T-helper 17 cell (primary cell): Measurements from ENCODE around the gene SNX24. TPM values are rescaled to one million over a fixed set of nuclear protein-coding genes. Genes with fewer than 3 reads are reported as not detected.
A peak's percentile ranks its signal among the peaks of the same experiment; 100 is the strongest.

Source experiments
- ATAC-seq: fragments of 150-1000 bp; cut with Tn5 transposase; 2 replicates; pipeline ENCODE4 v1.10.0; 2021; ENCODE audit warnings: mild to moderate bottlenecking, moderate library complexity
- DNase-seq, 3 donors: peaks; one replicate each; pipeline versions ENCODE4 v3.0.0 to v3.0.0-alpha.2; 2020 to 2021
- H3K9me3 ChIP-seq: one replicate; pipeline ENCODE4 v1.7.0; 2013; ENCODE audit warnings: low read length, mild to moderate bottlenecking; ENCODE audit not compliant: control insufficient read depth, poor library complexity, severe bottlenecking
- H3K27ac Mint-ChIP-seq: one replicate; pipeline ENCODE4 v1.8.0; 2022; ENCODE audit warnings: mild to moderate bottlenecking, moderate library complexity, mixed read lengths
- H3K27me3 Mint-ChIP-seq: one replicate; pipeline ENCODE4 v1.8.0; 2022; ENCODE audit warnings: mixed read lengths
- H3K36me3 Mint-ChIP-seq: one replicate; pipeline ENCODE4 v1.8.0; 2022; ENCODE audit warnings: low read depth, mixed read lengths
- H3K4me1 Mint-ChIP-seq: one replicate; pipeline ENCODE4 v1.8.0; 2022; ENCODE audit warnings: mild to moderate bottlenecking, mixed read lengths
- H3K4me3 Mint-ChIP-seq: one replicate; pipeline ENCODE4 v1.8.0; 2022; ENCODE audit warnings: mild to moderate bottlenecking, moderate library complexity, mixed read lengths
- total RNA-seq, 4 donors: library from RNA in 2 of 4; stranded (reverse) in 2 of 4; gene quantifications; one replicate each; pipeline ENCODE4 v1.2.3 and lab custom pipeline; 2022 to 2026

The SNX24 gene, protein sequence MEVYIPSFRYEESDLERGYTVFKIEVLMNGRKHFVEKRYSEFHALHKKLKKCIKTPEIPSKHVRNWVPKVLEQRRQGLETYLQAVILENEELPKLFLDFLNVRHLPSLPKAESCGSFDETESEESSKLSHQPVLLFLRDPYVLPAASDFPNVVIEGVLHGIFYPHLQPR
- total RNA-seq (1 to 10 TPM; 7.3 to 7.7 TPM), total RNA-seq (lab: John Stamatoyannopoulos, UW) (7.6 to 11.6 reads per million in 2 donors)

DNA sequence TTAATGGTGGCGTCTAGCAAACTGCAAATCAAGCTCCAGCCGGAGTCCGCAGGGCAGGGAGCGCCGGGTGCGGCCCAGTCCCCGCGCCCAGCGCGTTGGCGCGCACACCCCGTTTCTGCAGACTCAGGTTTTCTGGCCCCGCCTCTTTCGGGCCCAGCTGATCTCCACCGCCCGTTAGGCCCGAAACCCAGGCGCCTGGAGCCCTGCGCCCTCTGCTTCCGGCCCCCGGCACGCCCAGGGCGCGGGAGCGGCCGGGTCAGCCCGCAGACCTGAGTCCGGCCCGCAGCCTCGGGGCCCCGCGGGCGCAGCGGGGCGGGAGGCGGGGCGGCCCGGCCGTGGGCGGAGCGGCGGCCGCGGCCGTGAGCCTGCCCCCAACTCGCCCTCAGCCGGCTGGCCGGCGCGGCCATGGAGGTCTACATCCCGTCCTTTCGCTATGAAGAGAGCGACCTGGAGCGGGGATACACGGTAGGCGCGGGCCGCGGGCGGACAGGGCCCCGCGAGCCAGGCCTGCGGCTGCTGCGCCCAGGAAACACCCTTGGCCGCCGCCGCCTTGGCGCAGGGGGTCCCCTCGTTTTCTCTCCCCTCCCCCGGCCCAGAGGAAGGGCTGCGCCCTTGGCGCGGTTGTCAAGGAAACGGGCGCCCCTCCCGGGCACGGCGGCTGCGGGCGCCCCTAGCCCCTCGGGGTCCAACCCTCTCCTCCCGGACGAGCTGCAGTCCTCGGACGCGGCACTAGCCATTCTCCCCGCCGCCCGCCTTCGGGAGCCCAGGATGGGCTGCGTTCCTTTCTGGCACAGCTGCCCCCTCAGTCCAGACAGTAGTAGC lies at the start of gene SNX24:
Gene SNX24, plus strand, starts transcription at position 385 of the 822 bp plus-strand sequence. Its CDS starts 21 bp downstream, at position 406.
- H3K4me1 Mint-ChIP-seq, result peaks cover 26% of the 10 kb centered on the region
- peak within 1 kb of the TSS; percentile 90 for H3K4me3 Mint-ChIP-seq
- H3K36me3 Mint-ChIP-seq, result no peaks in the 10 kb centered on the region
- H3K27ac Mint-ChIP-seq, result peak within 1 kb of the TSS; percentile 84
- peak; percentile 48 to 65 (median 61) for DNase-seq
- H3K27me3 Mint-ChIP-seq, result no peaks in the 10 kb centered on the region
- peak; percentile 88 for ATAC-seq
- H3K9me3 ChIP-seq, result no peaks in the 10 kb centered on the region

DNA sequence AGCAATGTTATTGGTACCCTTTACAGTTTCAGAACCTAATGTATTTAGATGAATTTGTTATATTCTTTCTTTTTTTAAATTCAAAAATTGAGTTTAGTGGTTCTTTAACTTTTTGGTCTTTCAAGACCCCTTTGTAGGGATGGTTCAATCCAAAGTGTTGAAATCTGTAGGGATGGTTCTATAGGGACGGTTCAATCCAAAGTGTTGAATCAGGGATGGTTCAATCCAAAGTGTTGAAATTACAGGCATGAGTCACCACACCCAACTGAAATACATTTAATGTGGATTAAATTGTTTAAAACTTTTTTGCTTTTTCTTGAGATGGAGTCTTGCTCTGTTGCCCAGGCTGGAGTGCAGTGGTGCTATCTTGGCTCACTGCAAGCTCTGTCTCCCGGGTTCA lies 39.9 kb upstream of the SNX24 start:
- Mint-ChIP-seq H3K27ac (no peak overlapping the region), H3K4me3 (no peak overlapping the region), H3K4me1 (peaks cover 4% of the 10 kb centered on the region), H3K27me3 (no peaks in the 10 kb centered on the region), H3K36me3 (peaks cover 8% of the 10 kb centered on the region)
- no peaks in the 10 kb centered on the region for H3K9me3 ChIP-seq
- no peak for DNase-seq
- ATAC-seq, result no peak

DNA sequence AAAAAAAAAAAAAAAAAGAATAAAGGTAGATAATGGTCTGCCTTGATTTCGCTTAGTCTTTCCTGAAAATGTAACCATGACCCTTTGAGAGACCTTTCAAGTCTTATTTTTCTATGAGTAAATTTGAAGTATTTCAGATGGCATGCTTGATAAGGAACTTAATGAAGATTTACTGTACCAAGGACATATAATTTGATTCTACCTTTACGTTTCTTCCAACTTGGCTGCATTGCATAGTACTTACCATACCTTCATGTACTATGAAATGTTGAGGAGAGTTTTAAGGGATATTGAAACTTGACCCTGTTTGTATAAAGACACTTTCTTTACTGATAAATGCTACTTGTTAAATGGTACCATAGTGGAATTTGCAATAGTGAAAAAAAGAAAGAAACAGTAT lies 35.0 kb upstream of the SNX24 start:
- Mint-ChIP-seq H3K4me3 (no peak overlapping the region), H3K36me3 (peaks cover 6% of the 10 kb centered on the region), H3K4me1 (no peaks in the 10 kb centered on the region), H3K27ac (no peak overlapping the region), H3K27me3 (no peaks in the 10 kb centered on the region)
- H3K9me3 ChIP-seq, result no peaks in the 10 kb centered on the region
- DNase-seq, result no peak
- no peak for ATAC-seq

DNA sequence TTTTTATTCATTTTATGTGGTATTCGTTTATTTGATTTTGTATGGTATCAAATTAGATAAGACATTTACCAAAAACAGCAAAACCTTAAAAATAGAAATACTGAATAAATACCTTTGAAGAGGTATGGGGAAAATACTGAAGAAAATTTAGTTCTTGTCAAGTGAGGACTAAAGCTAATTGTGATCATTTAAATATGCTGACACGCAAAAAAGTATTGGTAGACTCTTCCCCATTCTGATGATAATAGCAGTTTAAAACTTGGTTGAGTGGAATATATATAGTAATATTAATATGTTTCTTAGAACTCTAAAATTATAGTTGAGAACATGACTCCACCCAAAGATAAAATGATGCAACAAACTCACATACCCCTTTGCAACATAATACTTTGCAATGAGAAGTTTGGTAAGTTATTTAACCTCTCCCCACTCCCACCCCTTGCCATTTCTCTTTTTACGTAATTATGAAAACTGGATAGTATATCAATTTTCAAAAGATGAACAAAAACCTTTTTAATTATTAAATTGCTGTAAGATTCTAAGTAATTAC lies 30.1 kb upstream of the SNX24 start:
- ATAC-seq (no peak), DNase-seq (no peak)
- H3K4me3 Mint-ChIP-seq, result no peak overlapping the region
- no peaks in the 10 kb centered on the region for H3K4me1 Mint-ChIP-seq
- H3K9me3 ChIP-seq, result no peaks in the 10 kb centered on the region
- H3K36me3 Mint-ChIP-seq, result peaks cover 6% of the 10 kb centered on the region
- no peaks in the 10 kb centered on the region for H3K27me3 Mint-ChIP-seq
- H3K27ac Mint-ChIP-seq, result no peak overlapping the region

DNA sequence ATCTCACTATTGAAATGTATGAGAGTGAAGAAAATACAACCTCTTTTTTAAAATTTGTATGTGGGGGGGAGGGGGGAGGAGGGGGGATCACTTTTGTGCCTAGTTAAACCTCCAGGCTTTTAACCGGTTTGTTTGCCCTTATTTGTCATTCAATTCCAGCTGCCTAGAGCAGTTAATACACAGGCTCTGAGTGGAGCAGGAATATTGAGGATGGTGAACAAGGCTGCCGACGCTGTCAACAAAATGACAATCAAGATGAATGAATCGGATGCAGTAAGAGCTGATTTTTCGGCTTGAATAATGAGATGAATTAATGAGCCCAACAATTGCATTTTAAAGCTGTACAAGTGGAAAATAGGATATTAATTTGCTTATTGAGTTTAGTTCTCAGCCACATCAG lies 28.7 kb upstream of the SNX24 start:
- Mint-ChIP-seq H3K36me3 (peaks cover 5% of the 10 kb centered on the region), H3K4me1 (no peaks in the 10 kb centered on the region), H3K27ac (no peak overlapping the region), H3K27me3 (no peaks in the 10 kb centered on the region), H3K4me3 (no peak overlapping the region)
- H3K9me3 ChIP-seq, result no peaks in the 10 kb centered on the region
- no peak for DNase-seq
- no peak for ATAC-seq

DNA sequence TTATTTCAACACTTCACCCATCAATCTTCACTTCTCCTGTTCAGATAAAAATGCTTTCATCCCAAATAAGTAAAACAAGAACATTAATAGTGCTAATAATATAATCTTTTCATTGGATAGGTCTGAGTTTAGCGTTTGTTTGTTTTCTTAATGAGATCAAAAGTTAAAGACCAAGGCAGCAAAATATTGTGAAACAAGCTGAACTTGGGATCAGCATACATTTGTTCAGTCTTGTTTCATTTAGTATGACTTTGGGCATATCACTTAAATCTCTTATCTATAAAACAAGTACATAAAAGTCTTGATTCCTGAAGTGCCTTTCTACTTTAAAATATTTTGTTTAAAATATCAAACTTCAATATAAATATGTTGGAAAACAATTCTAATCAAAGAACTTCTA lies 13.4 kb upstream of the SNX24 start:
- no peak overlapping the region for H3K27ac Mint-ChIP-seq
- no peaks in the 10 kb centered on the region for H3K9me3 ChIP-seq
- DNase-seq, result no peak
- no peak for ATAC-seq
- H3K27me3 Mint-ChIP-seq, result no peaks in the 10 kb centered on the region
- H3K4me1 Mint-ChIP-seq, result peaks cover 2% of the 10 kb centered on the region
- no peaks in the 10 kb centered on the region for H3K36me3 Mint-ChIP-seq
- no peak overlapping the region for H3K4me3 Mint-ChIP-seq

DNA sequence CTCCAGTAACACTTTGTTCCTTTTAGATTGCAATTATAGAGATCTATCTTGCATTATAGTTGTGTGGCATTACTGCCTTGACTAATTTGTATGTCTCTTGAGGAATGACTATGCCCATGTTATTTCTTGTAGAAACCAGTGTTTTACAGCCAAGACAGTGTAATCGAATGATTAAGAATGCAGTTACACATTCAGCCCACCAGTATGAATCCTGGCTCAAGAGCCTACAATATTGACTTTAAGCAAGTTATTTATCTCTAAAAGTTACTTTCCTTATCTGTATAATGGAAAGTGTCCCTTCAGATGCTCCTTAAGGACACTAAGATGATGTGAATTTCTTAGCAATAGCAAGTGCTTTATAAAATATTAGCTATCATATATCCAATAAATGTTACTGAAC lies 9.7 kb upstream of the SNX24 start:
- ATAC-seq, result no peak

DNA sequence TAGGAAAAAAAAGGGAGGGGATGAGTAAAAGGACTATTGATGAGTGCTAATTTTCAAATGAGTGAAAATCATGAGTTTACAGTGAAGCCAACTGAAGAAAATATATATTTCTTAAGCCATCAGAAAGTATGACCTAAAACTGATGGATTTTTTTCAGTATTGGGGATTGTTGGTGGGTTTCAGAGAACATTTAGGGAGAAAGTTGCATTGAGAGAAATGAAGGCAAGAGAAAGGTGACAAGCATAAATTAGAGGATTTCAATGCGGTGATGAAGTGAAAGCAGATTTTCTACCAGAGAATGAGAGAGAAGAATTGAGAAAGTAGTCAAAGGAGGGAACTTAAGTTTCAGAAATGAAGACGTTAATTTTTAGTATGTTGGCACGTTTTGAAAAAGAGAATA lies 8.5 kb upstream of the SNX24 start:
- H3K36me3 Mint-ChIP-seq, result no peaks in the 10 kb centered on the region
- H3K9me3 ChIP-seq, result no peaks in the 10 kb centered on the region
- no peak overlapping the region for H3K4me3 Mint-ChIP-seq
- H3K27me3 Mint-ChIP-seq, result no peaks in the 10 kb centered on the region
- H3K4me1 Mint-ChIP-seq, result peaks cover 5% of the 10 kb centered on the region
- DNase-seq, result no peak
- H3K27ac Mint-ChIP-seq, result no peak overlapping the region
- no peak for ATAC-seq

More for the DNA sequence above, 9.7 kb upstream of the SNX24 start:
- Mint-ChIP-seq H3K27ac (no peak overlapping the region), H3K27me3 (no peaks in the 10 kb centered on the region), H3K4me1 (peaks cover 5% of the 10 kb centered on the region), H3K4me3 (no peak overlapping the region), H3K36me3 (no peaks in the 10 kb centered on the region)
- H3K9me3 ChIP-seq, result no peaks in the 10 kb centered on the region
- no peak for DNase-seq

DNA sequence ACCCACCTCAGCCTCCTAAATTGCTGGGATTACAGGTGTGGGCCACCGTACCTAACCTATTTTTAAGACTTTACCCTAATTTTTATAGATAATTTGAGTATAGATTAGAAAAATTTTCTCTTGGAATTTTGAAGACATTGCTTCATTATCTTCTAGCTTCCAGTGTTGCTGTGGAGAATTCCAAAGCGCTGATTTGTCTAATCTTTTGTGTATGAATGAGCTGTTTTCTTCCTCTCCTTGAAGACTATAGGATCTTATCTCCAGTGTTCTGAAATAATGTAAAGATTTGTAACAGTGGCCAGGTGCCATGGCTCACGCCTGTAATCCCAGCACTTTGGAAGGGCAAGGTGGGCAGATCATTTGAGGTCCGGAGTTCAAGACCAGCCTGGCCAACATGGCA lies 5.7 kb upstream of the SNX24 start:
- ATAC-seq, result no peak
- Mint-ChIP-seq H3K4me3 (no peak overlapping the region), H3K27me3 (no peaks in the 10 kb centered on the region)

DNA sequence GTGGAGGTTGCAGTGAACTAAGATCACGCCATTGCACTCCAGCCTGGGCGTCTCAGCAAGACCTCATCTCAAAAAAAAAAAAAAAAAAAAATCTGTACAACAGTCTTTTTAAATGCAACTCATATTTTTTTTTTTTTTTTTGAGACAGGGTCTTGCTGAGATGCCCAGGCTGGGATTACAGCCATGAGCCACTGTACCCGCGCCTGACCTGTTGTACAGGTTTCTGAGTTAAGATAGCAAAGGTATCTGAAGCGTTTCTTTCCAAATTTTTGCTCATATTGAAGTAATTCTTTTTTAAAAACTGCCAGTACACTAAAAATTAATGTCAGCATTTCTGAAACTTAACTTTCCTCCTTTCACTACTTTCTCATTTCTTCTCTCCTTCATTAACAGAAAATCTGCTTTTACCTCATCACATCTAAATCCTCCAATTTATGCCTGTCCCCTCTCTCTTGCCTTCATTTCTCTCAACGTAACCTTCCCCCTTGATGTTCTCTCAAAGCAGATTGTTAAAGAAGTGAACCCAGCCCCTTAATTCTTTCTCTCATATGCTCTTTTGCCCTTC lies 3.3 kb upstream of the SNX24 start:
- no peak overlapping the region for H3K27ac Mint-ChIP-seq
- DNase-seq, result no peak
- ATAC-seq, result no peak
- H3K4me3 Mint-ChIP-seq, result peak overlapping the region; percentile 39
- no peaks in the 10 kb centered on the region for H3K36me3 Mint-ChIP-seq
- peaks cover 19% of the 10 kb centered on the region for H3K4me1 Mint-ChIP-seq
- H3K27me3 Mint-ChIP-seq, result no peaks in the 10 kb centered on the region
- H3K9me3 ChIP-seq, result no peaks in the 10 kb centered on the region

More for the DNA sequence above, 5.7 kb upstream of the SNX24 start:
- DNase-seq, result no peak
- no peaks in the 10 kb centered on the region for H3K9me3 ChIP-seq
- H3K36me3 Mint-ChIP-seq, result no peaks in the 10 kb centered on the region
- peaks cover 11% of the 10 kb centered on the region for H3K4me1 Mint-ChIP-seq
- no peak overlapping the region for H3K27ac Mint-ChIP-seq

DNA sequence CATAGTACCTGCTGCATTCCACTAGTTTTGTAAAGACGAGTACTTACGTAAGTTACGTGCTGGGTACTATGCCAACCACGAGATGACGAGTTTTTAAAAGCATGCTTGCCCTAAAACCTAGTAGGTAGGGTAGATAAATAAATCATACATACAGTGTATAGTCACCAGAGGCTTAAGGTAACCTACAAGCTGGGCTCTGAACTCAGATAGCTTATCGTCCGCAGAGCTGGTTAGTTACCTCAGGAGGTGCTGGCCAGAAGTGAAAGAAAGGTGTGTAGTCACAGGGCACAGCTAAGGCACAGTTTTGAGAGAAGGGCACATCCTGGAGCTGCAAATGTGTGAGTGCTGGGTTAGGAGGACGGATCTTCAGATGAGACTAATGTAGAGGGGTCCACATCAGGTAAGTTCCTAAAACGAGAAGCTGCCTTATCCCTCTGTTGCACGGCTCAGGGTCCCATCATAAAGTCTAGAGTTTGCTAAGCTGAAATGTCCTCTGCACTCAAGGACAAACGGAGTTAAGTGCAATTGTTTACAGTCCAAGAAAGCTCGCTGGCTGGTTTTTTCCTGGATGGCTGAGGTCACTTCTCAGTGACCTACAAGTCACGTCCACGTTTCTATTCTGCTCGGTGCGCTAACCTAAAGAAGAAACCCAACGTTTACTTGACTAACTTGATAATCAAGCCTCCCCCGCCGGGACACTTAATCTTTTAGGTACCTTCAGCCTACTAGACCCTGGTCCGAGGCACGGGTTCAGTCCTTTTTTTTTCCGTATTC lies 1.1 kb upstream of the SNX24 start:
- Mint-ChIP-seq H3K36me3 (no peaks in the 10 kb centered on the region), H3K27ac (peak overlapping the region; percentile 69), H3K4me1 (peaks cover 19% of the 10 kb centered on the region), H3K27me3 (no peaks in the 10 kb centered on the region), H3K4me3 (peak overlapping the region; percentile 90)
- no peak for ATAC-seq
- no peak for DNase-seq
- no peaks in the 10 kb centered on the region for H3K9me3 ChIP-seq

DNA sequence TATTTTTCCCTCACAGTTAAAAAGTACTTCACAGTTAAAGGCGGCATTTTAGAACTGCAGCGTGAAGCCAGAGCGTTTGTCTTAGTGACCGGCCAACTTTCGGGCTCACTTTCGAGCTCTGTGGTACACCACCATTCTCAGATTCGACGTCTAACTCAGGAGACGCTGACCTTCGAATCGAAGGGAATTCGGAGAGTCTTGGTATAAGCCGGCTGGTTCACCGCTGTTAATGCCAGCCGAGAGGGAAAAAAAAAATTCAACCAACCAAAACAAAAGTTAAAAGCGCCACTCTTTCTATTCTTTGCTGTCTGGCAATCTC lies 544 bp upstream of the SNX24 start:
- Mint-ChIP-seq H3K4me3 (peak overlapping the region; percentile 90), H3K27me3 (no peaks in the 10 kb centered on the region), H3K27ac (peak overlapping the region; percentile 69), H3K4me1 (peaks cover 23% of the 10 kb centered on the region), H3K36me3 (no peaks in the 10 kb centered on the region)
- ATAC-seq (no peak), DNase-seq (no peak)
- no peaks in the 10 kb centered on the region for H3K9me3 ChIP-seq

DNA sequence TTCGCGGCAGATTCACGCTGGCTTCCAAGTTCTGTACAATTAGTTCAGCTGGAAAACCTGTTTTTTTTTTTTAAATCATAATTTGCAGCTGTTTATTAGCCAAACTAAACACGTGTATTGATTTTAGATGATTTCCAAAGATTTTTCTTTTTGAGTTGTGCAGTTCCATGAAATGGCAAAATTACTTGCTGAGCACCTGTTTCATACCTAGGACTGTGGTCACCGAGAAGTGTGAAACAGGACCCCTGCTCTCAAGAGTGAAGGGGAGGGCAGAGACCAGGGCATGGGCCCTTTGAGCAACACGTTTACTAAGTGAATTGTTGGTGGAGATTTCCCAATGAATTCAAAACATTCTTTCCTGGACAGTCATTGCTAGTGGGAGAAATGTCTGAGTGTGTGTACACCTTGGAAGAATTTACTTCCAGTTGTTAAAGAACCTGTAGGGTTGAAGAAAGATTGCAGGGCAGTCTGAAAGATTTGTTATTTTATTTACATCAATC lies 688 bp downstream of the SNX24 start:
- no peak for ATAC-seq
- H3K27ac Mint-ChIP-seq, result peak overlapping the region; percentile 84
- H3K4me1 Mint-ChIP-seq, result peaks cover 27% of the 10 kb centered on the region
- H3K4me3 Mint-ChIP-seq, result peak overlapping the region; percentile 86
- DNase-seq, result no peak
- H3K9me3 ChIP-seq, result no peaks in the 10 kb centered on the region
- no peaks in the 10 kb centered on the region for H3K36me3 Mint-ChIP-seq
- H3K27me3 Mint-ChIP-seq, result no peaks in the 10 kb centered on the region
